Measurements from ENCODE around the gene ZNF750.

Gene ZNF750

GRCh38 chr17:82812058-82812457 lies 27.8 kb downstream of the ZNF750 start:
- no peak for DNase-seq (ENCODE audit: low read depth in 2 of 2)

GRCh38 chr17:82810644-82811430 lies 29.0 kb downstream of the ZNF750 start:
- DNase-seq (ENCODE audit: low read depth in 2 of 2): no peak

GRCh38 chr17:82808921-82809905 lies 30.6 kb downstream of the ZNF750 start:
- no peak for DNase-seq (ENCODE audit: low read depth in 2 of 2)

GRCh38 chr17:82808006-82808405 lies 31.8 kb downstream of the ZNF750 start:
- DNase-seq (ENCODE audit: low read depth in 2 of 2): no peak

- DNase-seq (ENCODE audit: low read depth in 2 of 2): no peak
Observed at GRCh38 chr17:82807562-82807961, 32.3 kb downstream of the ZNF750 start.

GRCh38 chr17:82807101-82807500 lies 32.7 kb downstream of the ZNF750 start:
- DNase-seq (ENCODE audit: low read depth in 2 of 2): no peak

GRCh38 chr17:82806645-82807044 lies 33.2 kb downstream of the ZNF750 start:
- DNase-seq (ENCODE audit: low read depth in 2 of 2): no peak

GRCh38 chr17:82805823-82806222 lies 34.0 kb downstream of the ZNF750 start:
- DNase-seq (ENCODE audit: low read depth in 2 of 2): no peak

GRCh38 chr17:82805254-82805653 lies 34.6 kb downstream of the ZNF750 start:
- DNase-seq (ENCODE audit: low read depth in 2 of 2): no peak

- no peak for DNase-seq (ENCODE audit: low read depth in 2 of 2)
Observed at GRCh38 chr17:82804442-82805191, 35.2 kb downstream of the ZNF750 start.

GRCh38 chr17:82803606-82804005 lies 36.2 kb downstream of the ZNF750 start:
- no peak for DNase-seq (ENCODE audit: low read depth in 2 of 2)

- no peak for DNase-seq (ENCODE audit: low read depth in 2 of 2)
Observed at GRCh38 chr17:82803185-82803584, 36.6 kb downstream of the ZNF750 start.

GRCh38 chr17:82802075-82802780 lies 37.6 kb downstream of the ZNF750 start:
- DNase-seq (ENCODE audit: low read depth in 2 of 2): no peak

GRCh38 chr17:82801377-82801970 lies 38.3 kb downstream of the ZNF750 start:
- no peak for DNase-seq (ENCODE audit: low read depth in 2 of 2)

- no peak for DNase-seq (ENCODE audit: low read depth in 2 of 2)
Observed at GRCh38 chr17:82800885-82801284, 38.9 kb downstream of the ZNF750 start.

- DNase-seq (ENCODE audit: low read depth in 2 of 2): no peak
Observed at GRCh38 chr17:82799591-82799990, 40.2 kb downstream of the ZNF750 start.

GRCh38 chr17:82798752-82799151 lies 41.1 kb downstream of the ZNF750 start:
- DNase-seq (ENCODE audit: low read depth in 2 of 2): no peak

GRCh38 chr17:82797061-82797460 lies 42.8 kb downstream of the ZNF750 start:
- DNase-seq (ENCODE audit: low read depth in 2 of 2): no peak

GRCh38 chr17:82795615-82796014 lies 44.2 kb downstream of the ZNF750 start:
- DNase-seq (ENCODE audit: low read depth in 2 of 2): no peak

- no peak for DNase-seq (ENCODE audit: low read depth in 2 of 2)
Observed at GRCh38 chr17:82794781-82795482, 44.9 kb downstream of the ZNF750 start.
